ENCODE measurements around the gene GALNT5.

Gene GALNT5

DNA sequence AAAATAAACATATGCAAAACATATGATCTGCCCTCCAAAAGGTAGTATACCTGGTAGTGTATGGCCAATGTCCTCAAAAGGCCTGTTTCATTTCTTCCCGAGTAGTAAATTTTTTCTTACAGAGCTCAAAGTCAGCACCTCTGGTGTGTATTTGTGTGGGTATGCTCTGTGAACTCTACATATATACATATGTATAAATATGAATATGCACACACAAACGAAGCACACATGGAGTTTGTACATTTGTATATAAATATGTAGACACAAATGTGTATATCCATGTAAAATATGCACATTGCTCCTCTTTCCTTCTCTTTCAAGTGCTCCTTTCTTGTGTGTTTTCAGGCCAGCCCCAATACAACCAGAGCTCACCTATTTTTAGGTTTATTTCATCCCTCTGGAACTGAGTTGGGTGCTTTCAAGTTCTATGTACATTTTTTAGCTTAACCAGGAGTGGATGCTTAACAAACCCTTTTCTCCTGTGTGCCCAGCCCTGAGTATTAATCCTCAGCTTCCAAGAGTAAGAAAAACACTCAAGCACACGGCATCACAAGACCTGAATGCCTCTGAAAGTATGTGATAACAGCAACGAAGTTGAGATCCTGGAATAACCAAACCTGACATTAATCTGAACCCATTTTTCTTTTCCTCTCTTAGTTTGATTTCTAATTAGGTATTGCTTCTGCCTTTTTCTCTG, 12.2 kb upstream of the GALNT5 start:
- Histone ChIP-seq H3K9ac (ENCODE audit: low read length) (no peak overlapping the region), H3K79me2 (ENCODE audit: insufficient read depth, low read length) (no peaks in the 10 kb centered on the region), H3K9me2 (replicated peaks; ENCODE audit: insufficient read depth, low read length) (no peaks in the 10 kb centered on the region), H3K9me3 (ENCODE audit: insufficient read depth, low read length) (no peaks in the 10 kb centered on the region), H3K4me3 (ENCODE audit: insufficient read depth, low read length, poor library complexity, severe bottlenecking) (no peak overlapping the region), H2AFZ (ENCODE audit: low read depth, low read length, severe bottlenecking) (no peak overlapping the region), H3K27me3 (ENCODE audit: low read length) (no peaks in the 10 kb centered on the region), H4K20me1 (ENCODE audit: low read depth, low read length) (no peaks in the 10 kb centered on the region), H3K27ac (ENCODE audit: low read depth, low read length) (no peak overlapping the region), H3K4me2 (ENCODE audit: low read depth, low read length, poor library complexity, severe bottlenecking) (no peak overlapping the region), H3K36me3 (ENCODE audit: low read length) (no peaks in the 10 kb centered on the region), H3F3A (ENCODE audit: insufficient read depth) (no peaks in the 10 kb centered on the region)
- TF ChIP-seq EZH2phosphoT487 (conservative IDR thresholded peaks at IDR 0.05; ENCODE audit: low read length) (no peak), CTCF (IDR thresholded peaks at IDR 0.05; ENCODE audit: insufficient read depth, low read length, poor library complexity, severe bottlenecking) (no peak)

- H3K27ac ChIP-seq (ENCODE audit: low read depth, low read length): no peak overlapping the region
- no peaks in the 10 kb centered on the region for H4K20me1 ChIP-seq (ENCODE audit: low read depth, low read length)
- no peaks in the 10 kb centered on the region for H3K27me3 ChIP-seq (ENCODE audit: low read length)
- H3K9me2 ChIP-seq (replicated peaks; ENCODE audit: insufficient read depth, low read length): no peaks in the 10 kb centered on the region
- H3K36me3 ChIP-seq (ENCODE audit: low read length): no peaks in the 10 kb centered on the region
- H3K4me3 ChIP-seq (ENCODE audit: insufficient read depth, low read length, poor library complexity, severe bottlenecking): no peak overlapping the region
- no peaks in the 10 kb centered on the region for H3F3A ChIP-seq (ENCODE audit: insufficient read depth)
- H3K4me2 ChIP-seq (ENCODE audit: low read depth, low read length, poor library complexity, severe bottlenecking): no peak overlapping the region
- H3K9ac ChIP-seq (ENCODE audit: low read length): no peak overlapping the region
- no peak overlapping the region for H2AFZ ChIP-seq (ENCODE audit: low read depth, low read length, severe bottlenecking)
- TF ChIP-seq CTCF (IDR thresholded peaks at IDR 0.05; ENCODE audit: insufficient read depth, low read length, poor library complexity, severe bottlenecking) (no peak), EZH2phosphoT487 (conservative IDR thresholded peaks at IDR 0.05; ENCODE audit: low read length) (no peak)
- H3K79me2 ChIP-seq (ENCODE audit: insufficient read depth, low read length): no peaks in the 10 kb centered on the region
- H3K9me3 ChIP-seq (ENCODE audit: insufficient read depth, low read length): no peaks in the 10 kb centered on the region
These were observed 11.4 kb upstream of the GALNT5 start for GRCh38 chr2:157245846-157246764.

GRCh38 chr2:157246765-157247407, 10.6 kb upstream of the GALNT5 start:
- Histone ChIP-seq H3K4me2 (ENCODE audit: low read depth, low read length, poor library complexity, severe bottlenecking) (no peak overlapping the region), H3K36me3 (ENCODE audit: low read length) (no peaks in the 10 kb centered on the region), H3K27ac (ENCODE audit: low read depth, low read length) (no peak overlapping the region), H3K4me3 (ENCODE audit: insufficient read depth, low read length, poor library complexity, severe bottlenecking) (no peak overlapping the region), H3K9me2 (replicated peaks; ENCODE audit: insufficient read depth, low read length) (no peaks in the 10 kb centered on the region), H3K27me3 (ENCODE audit: low read length) (no peaks in the 10 kb centered on the region), H2AFZ (ENCODE audit: low read depth, low read length, severe bottlenecking) (no peak overlapping the region), H3K79me2 (ENCODE audit: insufficient read depth, low read length) (no peaks in the 10 kb centered on the region), H3K9me3 (ENCODE audit: insufficient read depth, low read length) (no peaks in the 10 kb centered on the region), H3K9ac (ENCODE audit: low read length) (no peak overlapping the region), H3F3A (ENCODE audit: insufficient read depth) (no peaks in the 10 kb centered on the region), H4K20me1 (ENCODE audit: low read depth, low read length) (no peaks in the 10 kb centered on the region)
- TF ChIP-seq CTCF (IDR thresholded peaks at IDR 0.05; ENCODE audit: insufficient read depth, low read length, poor library complexity, severe bottlenecking) (no peak), EZH2phosphoT487 (conservative IDR thresholded peaks at IDR 0.05; ENCODE audit: low read length) (no peak)

Measured in SU-DHL-6 (cell line).